HG02870 (cell line): Measurements from ENCODE around the gene IFNL1.
"Not testable (repeated sequence)": the region's sequence is repeated elsewhere in the genome, so short reads cannot be mapped to it uniquely, and the experiment has no call there.

ENCODE experiments used
- ATAC-seq: cut with Tn5 transposase; IDR thresholded peaks from one replicate; pipeline ENCODE4 v1.9.1; 2021; ENCODE audit warnings: mild to moderate bottlenecking, moderate library complexity; ENCODE audit not compliant: unreplicated experiment

IFNL1 gene

GRCh38 chr19:39296055-39296645, at the start of gene IFNL1:
TSS of gene IFNL1 (plus strand) at chr19:39296407. CDS start at chr19:39296422, 15 bp downstream.
- no peak for ATAC-seq

GRCh38 chr19:39246951-39247669, 49.1 kb upstream of the IFNL1 start:
- no peak for ATAC-seq

GRCh38 chr19:39247701-39248664, 48.2 kb upstream of the IFNL1 start:
- no peak for ATAC-seq

GRCh38 chr19:39248806-39249205, 47.4 kb upstream of the IFNL1 start, which contains the start of gene IFNL4:
TSS of gene IFNL4 (minus strand) at chr19:39248856.
- ATAC-seq = no peak

DNA sequence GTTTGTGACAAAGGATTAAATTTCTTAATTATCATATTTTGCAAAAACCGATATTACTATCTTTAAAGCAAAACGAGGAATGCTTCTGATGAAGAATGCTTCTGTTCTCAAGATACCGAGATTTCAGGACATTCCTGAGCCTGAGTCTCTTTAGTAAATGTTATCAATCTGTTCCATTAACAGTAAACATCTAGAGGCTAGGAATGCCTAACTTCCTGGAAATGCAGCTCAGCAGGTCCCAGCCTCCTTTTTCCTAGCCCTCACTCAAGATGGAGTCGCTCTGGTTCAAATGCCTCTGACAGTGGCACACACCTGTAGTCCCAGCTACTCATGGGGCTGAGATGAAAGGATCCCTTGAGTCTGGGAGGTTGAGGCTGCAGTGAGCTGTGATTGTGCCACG, 45.1 kb upstream of the IFNL1 start:
- no peak for ATAC-seq

- no peak for ATAC-seq
These were observed 44.4 kb upstream of the IFNL1 start for GRCh38 chr19:39251846-39252245.

GRCh38 chr19:39252458-39252857, 43.7 kb upstream of the IFNL1 start:
- no peak for ATAC-seq

- no peak for ATAC-seq
These were observed 42.6 kb upstream of the IFNL1 start for GRCh38 chr19:39253374-39254149.

DNA sequence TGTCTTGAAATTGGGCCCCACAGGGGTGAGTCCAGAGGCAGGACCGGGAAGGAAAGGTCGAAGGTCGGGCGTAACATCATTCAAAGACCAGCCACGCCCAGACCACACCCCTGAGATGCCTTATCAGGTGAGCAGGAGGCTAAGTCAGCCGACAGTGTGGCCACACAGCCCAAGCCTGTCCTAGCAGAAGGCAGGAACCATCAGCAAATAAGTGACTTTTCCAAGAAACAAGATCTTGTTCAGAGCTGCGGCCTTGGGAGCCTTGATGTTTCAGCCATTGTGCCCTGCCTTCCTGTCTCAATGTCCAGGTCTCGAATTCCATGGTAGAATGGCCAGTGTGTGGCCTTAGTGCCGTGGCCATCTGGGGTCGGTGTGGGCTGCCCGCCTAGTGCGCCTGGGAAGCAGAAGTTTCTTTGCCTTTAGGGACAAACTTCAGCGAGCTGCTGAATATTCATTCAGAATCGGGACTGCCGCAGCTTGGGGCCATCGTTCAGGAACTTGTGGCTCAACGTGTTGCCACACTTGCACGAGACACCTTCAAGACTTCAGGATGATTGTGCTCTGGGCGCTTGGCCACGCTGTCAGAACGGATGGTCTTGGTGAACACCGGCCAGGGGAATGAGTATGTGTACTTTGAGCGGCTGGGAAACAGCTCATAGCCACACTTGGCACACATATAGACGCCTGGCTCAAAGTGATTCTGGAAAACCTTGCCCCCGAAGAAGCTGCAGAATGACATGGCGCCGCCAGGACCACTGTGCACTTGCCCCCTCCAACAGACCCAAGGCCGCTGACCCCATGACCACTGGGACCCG, 41.5 kb upstream of the IFNL1 start:
- ATAC-seq = no peak

GRCh38 chr19:39257227-39257626, 39.0 kb upstream of the IFNL1 start:
- no peak for ATAC-seq

DNA sequence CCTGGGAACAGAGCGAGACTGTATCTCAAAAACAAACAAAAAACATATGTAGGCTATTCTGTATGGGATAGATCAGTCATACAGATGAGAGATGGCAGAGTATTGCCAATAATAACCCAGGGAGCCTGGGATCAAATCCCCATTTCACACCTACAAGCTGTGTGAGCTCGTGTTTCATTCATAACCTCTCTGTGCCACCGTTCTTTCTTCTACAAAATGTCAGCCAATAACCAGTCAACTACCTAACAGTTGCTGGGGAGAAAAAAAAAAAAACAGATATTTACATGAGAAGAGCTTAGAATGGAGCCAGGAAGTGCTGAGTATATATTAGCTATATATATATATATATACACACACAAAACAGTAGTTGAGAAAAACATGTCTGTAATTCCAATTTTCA, 34.5 kb upstream of the IFNL1 start:
- no peak for ATAC-seq

GRCh38 chr19:39262496-39262895, 33.7 kb upstream of the IFNL1 start:
- no peak for ATAC-seq

- no peak for ATAC-seq
These were observed 32.3 kb upstream of the IFNL1 start for GRCh38 chr19:39263912-39264305.

GRCh38 chr19:39264306-39265290, 31.6 kb upstream of the IFNL1 start:
- ATAC-seq = no peak

DNA sequence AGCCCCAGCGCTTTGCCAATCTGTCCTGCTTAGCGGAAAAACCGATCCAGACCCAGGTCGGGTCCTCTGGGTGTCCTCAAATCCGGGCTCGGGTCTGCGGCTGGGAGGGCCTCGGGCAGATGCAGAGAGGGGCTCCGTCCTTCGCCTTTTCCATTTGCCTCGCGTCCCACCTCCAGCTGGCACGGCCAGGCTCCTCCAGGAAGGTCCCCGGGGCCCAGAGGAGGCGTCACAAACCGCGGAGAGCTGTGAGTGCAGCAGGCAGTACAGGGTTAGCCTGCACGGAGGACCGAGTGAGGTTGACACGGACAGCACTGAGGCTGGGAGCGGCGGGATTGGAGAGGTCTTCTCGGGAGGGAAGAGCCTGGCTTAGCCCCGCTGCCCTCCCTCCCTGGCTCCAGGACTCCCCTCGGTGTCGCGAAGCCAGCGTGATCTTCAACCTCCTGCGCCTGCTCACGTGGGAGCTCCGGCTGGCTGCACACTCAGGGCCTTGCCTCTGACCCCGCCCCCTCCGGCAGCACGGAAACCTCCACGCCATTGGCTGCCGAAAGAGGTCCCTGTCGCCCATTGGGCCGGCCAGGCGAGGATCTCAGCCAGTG, 30.8 kb upstream of the IFNL1 start:
- no peak for ATAC-seq

- ATAC-seq = not testable (repeated sequence)
These were observed 28.1 kb upstream of the IFNL1 start, which contains the start of gene IFNL2 for GRCh38 chr19:39268085-39268484. TSS of gene IFNL2 (plus strand) at chr19:39268396. CDS start at chr19:39268569, 173 bp downstream.

- not testable (repeated sequence) for ATAC-seq
These were observed 27.5 kb upstream of the IFNL1 start for GRCh38 chr19:39268531-39269223.

GRCh38 chr19:39269369-39269768, 26.8 kb upstream of the IFNL1 start:
- ATAC-seq = not testable (repeated sequence)
